ENCODE results near the gene TTC31.

DNA sequence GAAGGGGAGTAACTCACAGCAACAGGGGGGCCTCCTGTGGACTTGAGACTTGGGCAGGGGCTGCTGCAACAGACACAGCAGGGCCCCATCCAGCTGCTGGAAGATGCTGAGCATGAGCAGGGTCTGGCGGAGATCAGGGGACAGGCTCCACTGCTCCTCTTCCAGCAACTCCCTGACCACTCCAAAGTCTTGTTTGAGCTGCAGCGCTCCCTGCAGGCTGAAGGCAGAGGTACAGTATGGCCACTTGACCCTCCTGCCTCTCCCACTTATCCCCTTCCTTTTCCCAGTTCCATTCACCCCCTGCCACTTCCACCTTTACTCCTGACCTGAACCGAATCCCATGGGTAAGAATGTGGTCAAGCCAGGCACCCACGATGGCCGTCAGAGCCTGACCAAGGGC, 8.0 kb upstream of the TTC31 start:
- TF ChIP-seq, protein P1, sequence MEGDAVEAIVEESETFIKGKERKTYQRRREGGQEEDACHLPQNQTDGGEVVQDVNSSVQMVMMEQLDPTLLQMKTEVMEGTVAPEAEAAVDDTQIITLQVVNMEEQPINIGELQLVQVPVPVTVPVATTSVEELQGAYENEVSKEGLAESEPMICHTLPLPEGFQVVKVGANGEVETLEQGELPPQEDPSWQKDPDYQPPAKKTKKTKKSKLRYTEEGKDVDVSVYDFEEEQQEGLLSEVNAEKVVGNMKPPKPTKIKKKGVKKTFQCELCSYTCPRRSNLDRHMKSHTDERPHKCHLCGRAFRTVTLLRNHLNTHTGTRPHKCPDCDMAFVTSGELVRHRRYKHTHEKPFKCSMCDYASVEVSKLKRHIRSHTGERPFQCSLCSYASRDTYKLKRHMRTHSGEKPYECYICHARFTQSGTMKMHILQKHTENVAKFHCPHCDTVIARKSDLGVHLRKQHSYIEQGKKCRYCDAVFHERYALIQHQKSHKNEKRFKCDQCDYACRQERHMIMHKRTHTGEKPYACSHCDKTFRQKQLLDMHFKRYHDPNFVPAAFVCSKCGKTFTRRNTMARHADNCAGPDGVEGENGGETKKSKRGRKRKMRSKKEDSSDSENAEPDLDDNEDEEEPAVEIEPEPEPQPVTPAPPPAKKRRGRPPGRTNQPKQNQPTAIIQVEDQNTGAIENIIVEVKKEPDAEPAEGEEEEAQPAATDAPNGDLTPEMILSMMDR (IDR thresholded peaks at IDR 0.05): peak in 2 of 6 experiments; percentile 11 to 19
- TF ChIP-seq POLR2AphosphoS5 (IDR thresholded peaks at IDR 0.05) (no peak), POLR2A (IDR thresholded peaks at IDR 0.05) (no peak), EP300 (IDR thresholded peaks at IDR 0.05) (no peak)
